Mucosa of descending colon (tissue), 3 donors: ENCODE results near the gene VPS8. TPM values are rescaled to one million over a fixed set of nuclear protein-coding genes. Genes with fewer than 3 reads are reported as not detected.

ENCODE experiments used
- ATAC-seq: fragments of 200-7000 bp; cut with Tn5 transposase; one replicate; pipeline ENCODE4 v1.9.1; 2020; ENCODE audit warnings: mild to moderate bottlenecking, moderate library complexity
- DNase-seq, 3 donors: peaks; one replicate each; pipeline ENCODE4 v3.0.0-alpha.2; 2020
- H3K36me3 ChIP-seq: fragments of 200-600 bp; one replicate; pipeline ENCODE4 v1.8.0; 2021; ENCODE audit warnings: low read depth, mild to moderate bottlenecking
- H3K4me1 ChIP-seq: fragments of 200-600 bp; one replicate; pipeline ENCODE4 v1.8.0; 2021; ENCODE audit warnings: low read depth, mild to moderate bottlenecking
- H3K4me3 ChIP-seq: fragments of 200-600 bp; one replicate; pipeline ENCODE4 v1.8.0; 2021; ENCODE audit warnings: mild to moderate bottlenecking
- H3K9me3 ChIP-seq: fragments of 200-600 bp; one replicate; pipeline ENCODE4 v1.8.0; 2021; ENCODE audit warnings: mild to moderate bottlenecking
- intact Hi-C, 2 donors: fragments of 100-400 bp; cut with DNase I in 1 of 2; cut with micrococcal nuclease in 1 of 2; formaldehyde crosslinking; loops; one replicate each; pipeline versions ENCODE4 v1.11.0 to v1.11.1; 2022; cut with DNase I, micrococcal nuclease
- total RNA-seq, 3 donors: library from RNA; stranded (reverse); fragmentation: NEBNext Ultra II Directional in 2 of 3; extraction: Animal tissue kit (Norgen Biotek cat#: 25700) in 2 of 3; gene quantifications; one replicate each; pipeline versions ENCODE4 v1.2.1 to v1.2.4, GENCODE V29; 2021 to 2023
- TF ChIP-seq, protein P1 (sequence below): fragments of 200-600 bp; IDR thresholded peaks from one replicate; pipeline ENCODE4 v1.8.0; 2022; ENCODE audit warnings: antibody characterized with exemption, mild to moderate bottlenecking
- donor health status: DM: no; HTN: no; CAD: no; lungs with moderate emphysema.
- donor health status: DM: no; HTN: no; CAD: no.
- donor health status: DM: no; HTN: yes; CAD: no.

VPS8 gene
- total RNA-seq, 3 donors from 2014 or later, result 57.6 to 92.6 (median 74.7) TPM

DNA sequence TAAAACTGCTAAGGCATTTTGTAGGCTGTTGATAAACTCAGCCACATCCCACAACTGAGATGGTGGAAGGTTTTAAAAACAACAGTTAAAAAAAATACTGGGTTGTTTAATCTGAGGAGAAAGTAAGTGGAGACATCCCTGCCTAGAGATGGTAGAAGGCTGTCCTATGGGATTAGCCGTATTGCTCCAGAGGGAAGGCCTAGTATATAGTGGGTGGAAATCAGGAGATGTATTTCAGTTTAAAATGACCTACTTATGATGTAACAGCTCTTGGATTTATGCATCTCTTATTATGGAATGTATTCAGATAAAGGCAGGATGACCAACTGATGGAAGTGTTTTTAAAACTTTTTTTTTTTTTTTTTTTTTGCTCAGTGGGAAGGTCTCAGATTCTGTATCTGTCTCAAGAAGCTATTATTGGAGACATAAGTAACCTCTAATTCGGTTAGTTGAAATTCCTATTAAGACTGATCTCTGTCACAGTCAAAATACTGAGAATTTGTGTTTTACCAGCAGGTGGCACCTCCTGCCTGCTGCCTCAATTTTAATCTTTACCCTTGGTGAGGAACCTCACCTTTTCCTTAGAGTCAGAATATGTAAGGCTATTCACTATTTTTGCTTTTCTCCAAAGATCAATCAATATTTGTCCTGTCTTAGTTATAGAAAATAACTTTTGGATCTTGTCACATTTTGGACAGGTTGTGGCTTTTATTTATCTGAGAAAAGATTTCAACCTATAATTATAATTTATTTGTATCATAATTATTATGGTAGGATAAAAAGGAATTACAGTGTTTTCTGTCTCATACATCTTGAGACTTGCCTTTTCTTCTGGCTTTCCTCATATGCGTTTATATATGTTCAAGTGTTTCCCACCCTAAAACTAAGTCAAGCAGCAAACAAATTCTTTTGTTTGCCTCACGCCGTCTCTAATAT, 63.0 kb downstream of the VPS8 start:
- Histone ChIP-seq H3K9me3 (no peaks in the 10 kb centered on the region), H3K4me1 (no peaks in the 10 kb centered on the region), H3K4me3 (no peak overlapping the region), H3K36me3 (peaks cover 3% of the 10 kb centered on the region)
- DNase-seq (peak in 2 of 3 donors; percentile 30 to 57), ATAC-seq (peak; percentile 49)
- TF ChIP-seq, protein P1, sequence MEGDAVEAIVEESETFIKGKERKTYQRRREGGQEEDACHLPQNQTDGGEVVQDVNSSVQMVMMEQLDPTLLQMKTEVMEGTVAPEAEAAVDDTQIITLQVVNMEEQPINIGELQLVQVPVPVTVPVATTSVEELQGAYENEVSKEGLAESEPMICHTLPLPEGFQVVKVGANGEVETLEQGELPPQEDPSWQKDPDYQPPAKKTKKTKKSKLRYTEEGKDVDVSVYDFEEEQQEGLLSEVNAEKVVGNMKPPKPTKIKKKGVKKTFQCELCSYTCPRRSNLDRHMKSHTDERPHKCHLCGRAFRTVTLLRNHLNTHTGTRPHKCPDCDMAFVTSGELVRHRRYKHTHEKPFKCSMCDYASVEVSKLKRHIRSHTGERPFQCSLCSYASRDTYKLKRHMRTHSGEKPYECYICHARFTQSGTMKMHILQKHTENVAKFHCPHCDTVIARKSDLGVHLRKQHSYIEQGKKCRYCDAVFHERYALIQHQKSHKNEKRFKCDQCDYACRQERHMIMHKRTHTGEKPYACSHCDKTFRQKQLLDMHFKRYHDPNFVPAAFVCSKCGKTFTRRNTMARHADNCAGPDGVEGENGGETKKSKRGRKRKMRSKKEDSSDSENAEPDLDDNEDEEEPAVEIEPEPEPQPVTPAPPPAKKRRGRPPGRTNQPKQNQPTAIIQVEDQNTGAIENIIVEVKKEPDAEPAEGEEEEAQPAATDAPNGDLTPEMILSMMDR, result no peak
- intact Hi-C loops, result no loop called here

DNA sequence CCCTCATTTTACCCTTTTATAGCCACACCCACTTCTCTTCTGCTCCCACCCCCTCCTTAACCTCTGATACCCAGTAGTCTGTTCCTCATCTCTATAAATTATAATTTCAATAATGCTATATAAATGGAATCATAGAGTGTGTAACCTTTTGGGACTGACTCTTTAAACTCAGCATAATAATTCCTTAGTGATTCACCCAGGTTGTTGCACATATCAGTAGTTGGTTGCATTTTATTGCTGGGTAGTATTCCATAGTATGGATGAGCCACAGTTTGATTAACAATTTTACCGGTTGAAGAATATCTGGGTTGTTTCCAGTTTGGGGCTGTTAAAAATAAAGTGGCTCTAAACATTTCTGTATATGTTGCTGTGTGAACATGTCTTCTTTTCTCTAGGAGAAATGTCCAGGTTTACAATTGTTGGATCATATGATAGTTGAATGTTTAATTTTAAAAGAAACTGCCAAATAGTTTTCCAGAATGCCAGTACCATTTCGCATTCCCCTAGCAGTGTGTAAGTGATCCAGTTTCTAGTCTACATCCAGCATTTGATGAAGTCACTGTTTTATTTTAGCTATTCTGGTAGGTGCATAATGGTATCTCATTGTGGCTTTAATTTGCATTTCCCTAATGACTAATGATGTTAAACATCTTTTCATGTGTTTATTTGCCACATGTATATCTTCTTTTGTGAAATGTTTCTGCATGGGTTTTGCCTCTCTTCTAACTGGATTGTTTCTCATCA, 68.5 kb downstream of the VPS8 start:
- no peak for DNase-seq
- H3K4me1 ChIP-seq, result no peaks in the 10 kb centered on the region
- H3K4me3 ChIP-seq, result no peak overlapping the region
- TF ChIP-seq, protein P1, result no peak
- intact Hi-C loops, result no loop called here
- no peaks in the 10 kb centered on the region for H3K9me3 ChIP-seq
- ATAC-seq, result no peak
- H3K36me3 ChIP-seq, result no peaks in the 10 kb centered on the region

DNA sequence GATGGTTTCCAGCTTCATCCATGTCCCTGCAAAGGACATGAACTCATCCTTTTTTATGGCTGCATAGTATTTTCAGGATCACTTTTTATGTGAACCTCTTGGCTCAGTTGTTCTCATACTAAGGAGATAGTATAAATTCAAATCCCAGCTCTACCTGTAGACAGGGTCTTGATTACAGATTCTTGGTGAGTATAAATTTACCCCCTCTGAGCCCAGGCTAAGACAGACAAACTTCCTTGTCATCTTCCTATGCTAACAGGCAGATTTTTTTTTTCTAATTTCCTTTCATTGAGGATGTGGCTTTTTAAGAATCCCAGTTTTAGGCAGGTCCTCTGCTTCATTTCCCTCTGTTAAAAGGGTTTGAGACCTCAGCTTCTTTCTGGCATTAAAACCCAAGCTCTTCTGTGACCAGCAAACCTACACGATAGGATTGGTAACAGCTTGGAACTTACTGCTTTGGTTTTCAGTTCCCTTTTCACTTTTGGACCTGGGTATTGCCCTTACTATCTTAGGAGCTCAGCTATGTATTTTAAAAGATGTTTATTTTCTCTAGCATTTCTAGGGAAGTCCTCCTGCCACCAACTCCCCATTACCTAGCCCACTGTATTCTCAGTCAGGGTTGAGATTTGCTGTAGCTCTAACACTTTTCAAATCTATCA, 72.5 kb downstream of the VPS8 start:
- Histone ChIP-seq H3K4me1 (no peaks in the 10 kb centered on the region), H3K4me3 (no peak overlapping the region), H3K36me3 (no peaks in the 10 kb centered on the region), H3K9me3 (no peaks in the 10 kb centered on the region)
- ATAC-seq (no peak), DNase-seq (no peak)
- intact Hi-C loops, result no loop called here
- TF ChIP-seq, protein P1, result no peak

DNA sequence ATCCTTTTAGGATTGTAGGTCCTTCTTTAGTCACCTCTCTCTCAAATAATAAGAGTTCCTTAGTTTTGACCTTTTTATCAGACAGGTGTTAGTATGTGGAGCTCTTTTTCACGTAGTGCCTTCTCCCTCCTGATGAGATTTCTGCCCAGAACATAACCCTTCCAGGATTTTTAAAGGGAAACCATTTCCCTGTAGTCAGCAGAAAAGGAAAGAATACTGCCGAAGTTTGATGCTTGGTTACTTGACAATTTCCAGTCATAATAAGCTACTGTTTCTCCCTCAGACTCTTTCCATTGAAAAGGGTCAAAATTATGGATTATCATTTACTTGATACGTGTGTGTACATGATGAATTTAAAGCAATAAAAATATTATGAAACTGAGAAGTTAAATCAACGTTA, 73.1 kb downstream of the VPS8 start:
- intact Hi-C loops, result no loop called here
- Histone ChIP-seq H3K9me3 (no peaks in the 10 kb centered on the region), H3K4me3 (no peak overlapping the region), H3K4me1 (no peaks in the 10 kb centered on the region), H3K36me3 (no peaks in the 10 kb centered on the region)
- TF ChIP-seq, protein P1, result no peak
- ATAC-seq, result no peak
- DNase-seq, result no peak

DNA sequence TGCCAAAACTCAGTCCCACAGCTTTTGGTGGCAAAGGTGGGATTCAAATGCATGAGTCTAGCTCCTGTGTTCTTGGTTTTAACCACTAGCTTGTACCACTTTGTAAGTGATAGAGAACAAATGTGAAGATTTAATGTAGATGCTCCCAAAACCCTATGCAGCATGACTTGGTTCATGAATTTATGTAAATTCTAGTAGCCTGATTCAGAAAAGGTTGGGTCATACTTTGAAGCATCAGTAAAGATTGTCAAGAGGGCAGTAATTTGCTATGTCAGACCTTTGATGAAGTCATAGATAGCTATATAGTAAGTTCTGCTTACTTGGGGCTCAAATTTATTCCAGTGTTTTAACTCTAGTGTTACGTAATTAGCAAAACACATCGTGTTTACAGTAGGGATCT, 75.6 kb downstream of the VPS8 start:
- ATAC-seq, result no peak
- intact Hi-C loops, result no loop called here
- no peaks in the 10 kb centered on the region for H3K9me3 ChIP-seq
- H3K4me3 ChIP-seq, result no peak overlapping the region
- TF ChIP-seq, protein P1, result no peak
- no peak for DNase-seq
- no peaks in the 10 kb centered on the region for H3K4me1 ChIP-seq
- no peaks in the 10 kb centered on the region for H3K36me3 ChIP-seq
